GM12875 (cell line): Measurements from ENCODE around the gene BMP6.

Experiments used
- H3K4me3 ChIP-seq: one replicate; pipeline ENCODE4 v1.5.1; 2011; ENCODE audit warnings: low read depth, low read length, control low read depth
- CTCF ChIP-seq: IDR thresholded peaks from 2 replicates; pipeline ENCODE4 v1.5.1; 2011; ENCODE audit warnings: low read depth, mild to moderate bottlenecking, control low read depth, inconsistent platforms, low read length, moderate library complexity, borderline replicate concordance; ENCODE audit not compliant: insufficient read depth

Gene BMP6

GRCh38 chr6:7719364-7719850 is 6.5 kb upstream of the BMP6 start:
- H3K4me3 ChIP-seq = no peak overlapping the region
- no peak for TF ChIP-seq CTCF

DNA sequence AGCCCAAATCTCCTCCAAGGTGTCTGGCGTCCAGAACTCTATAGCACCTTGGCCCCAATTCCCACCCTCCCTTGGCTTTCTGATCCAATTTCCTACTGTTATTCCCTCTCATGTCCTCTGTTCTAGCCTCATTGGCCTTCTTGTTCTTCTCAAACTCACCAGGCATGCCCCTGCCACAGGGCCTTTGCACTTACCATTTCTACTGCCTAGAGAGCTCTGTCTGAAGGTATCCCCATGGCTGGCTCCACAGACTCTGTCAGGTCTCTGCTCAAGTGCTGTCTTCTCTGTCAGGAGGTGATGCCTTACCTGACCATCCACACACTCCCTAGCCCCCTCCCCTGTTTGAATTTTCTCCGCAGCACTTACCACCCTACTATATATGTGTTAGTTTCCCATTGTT is 5.6 kb upstream of the BMP6 start:
- no peak overlapping the region for H3K4me3 ChIP-seq
- TF ChIP-seq CTCF = no peak

DNA sequence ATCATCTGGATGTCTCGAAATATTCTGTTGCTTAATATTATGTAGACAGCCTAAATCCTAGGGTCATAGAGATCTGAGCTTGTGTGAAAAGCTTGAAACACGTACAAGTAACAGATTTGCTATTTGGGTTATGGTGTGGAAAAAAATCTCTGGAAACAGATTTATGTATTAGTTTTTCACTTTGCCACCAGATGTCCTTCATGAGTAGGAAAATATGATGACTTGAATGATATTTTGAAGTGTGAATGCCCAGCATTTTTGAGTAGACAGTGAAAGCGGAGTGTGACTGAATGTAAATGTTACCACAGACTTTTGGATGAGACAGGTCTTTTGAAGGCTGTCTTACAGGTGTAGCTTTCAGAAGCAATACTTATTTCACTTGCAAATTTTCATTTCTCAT is 4.2 kb upstream of the BMP6 start:
- no peak overlapping the region for H3K4me3 ChIP-seq
- TF ChIP-seq CTCF = no peak

DNA sequence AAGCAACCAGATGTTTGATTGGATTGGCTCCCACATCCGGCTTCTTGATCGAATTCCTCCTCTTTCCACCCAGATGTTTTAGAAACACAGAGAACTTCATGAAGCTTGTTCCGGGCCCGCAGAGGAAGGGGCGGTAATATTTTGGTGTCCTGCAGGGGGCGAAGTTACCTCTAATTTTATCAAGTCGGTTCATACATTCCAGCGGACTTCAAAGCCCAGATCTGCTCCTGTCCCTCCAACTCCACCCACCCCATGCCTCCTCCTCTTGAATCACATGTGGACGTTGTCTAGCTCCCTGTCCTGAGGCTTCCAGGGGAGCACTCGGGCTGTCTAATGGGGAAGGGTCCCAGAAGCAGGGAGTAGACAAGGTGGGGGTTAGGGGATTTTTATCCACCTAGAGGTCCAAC is 2.9 kb upstream of the BMP6 start:
- H3K4me3 ChIP-seq = no peak overlapping the region
- TF ChIP-seq CTCF = peak; percentile 55; the same call in 1 of the 2 replicates

GRCh38 chr6:7723554-7723953 is 2.3 kb upstream of the BMP6 start:
- TF ChIP-seq CTCF = no peak
- H3K4me3 ChIP-seq = no peak overlapping the region

GRCh38 chr6:7725412-7725811 is 487 bp upstream of the BMP6 start:
- H3K4me3 ChIP-seq = no peak overlapping the region
- no peak for TF ChIP-seq CTCF

DNA sequence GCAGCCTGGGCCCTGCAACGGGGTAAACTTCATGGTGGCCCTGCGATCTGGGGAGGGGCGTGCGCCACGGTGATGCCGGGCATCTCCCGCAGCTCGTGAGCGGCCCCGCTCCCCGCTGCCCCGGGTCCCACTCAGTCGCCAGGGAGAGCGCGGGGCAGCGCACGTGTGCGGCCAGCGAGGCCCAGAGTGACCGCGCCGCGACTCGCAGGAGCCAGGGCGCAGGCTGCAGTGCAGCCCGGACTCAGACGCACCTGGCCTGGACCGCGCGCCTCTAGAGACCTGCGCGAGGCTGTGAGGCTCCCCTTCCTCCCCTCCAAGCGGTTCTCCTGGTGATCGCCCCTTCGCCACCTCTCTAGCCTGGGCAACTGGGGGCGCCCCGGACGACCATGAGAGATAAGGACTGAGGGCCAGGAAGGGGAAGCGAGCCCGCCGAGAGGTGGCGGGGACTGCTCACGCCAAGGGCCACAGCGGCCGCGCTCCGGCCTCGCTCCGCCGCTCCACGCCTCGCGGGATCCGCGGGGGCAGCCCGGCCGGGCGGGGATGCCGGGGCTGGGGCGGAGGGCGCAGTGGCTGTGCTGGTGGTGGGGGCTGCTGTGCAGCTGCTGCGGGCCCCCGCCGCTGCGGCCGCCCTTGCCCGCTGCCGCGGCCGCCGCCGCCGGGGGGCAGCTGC is 652 bp downstream of the BMP6 start:
- TF ChIP-seq CTCF = no peak
- H3K4me3 ChIP-seq = peak overlapping the region; percentile 61
